GM21528 (cell line): ENCODE results near the gene CALR3.
"Not testable (repeated sequence)": the region's sequence is repeated elsewhere in the genome, so short reads cannot be mapped to it uniquely, and the experiment has no call there.

Experiments used
- ATAC-seq: cut with Tn5 transposase; IDR thresholded peaks from one replicate; pipeline ENCODE4 v1.9.1; 2021; ENCODE audit warnings: mild to moderate bottlenecking, moderate library complexity; ENCODE audit not compliant: unreplicated experiment, low FRiP score

Gene CALR3

GRCh38 chr19:16459680-16460079 is 36.3 kb downstream of the CALR3 start:
- no peak for ATAC-seq

- ATAC-seq: no peak
These were observed 37.3 kb downstream of the CALR3 start for GRCh38 chr19:16458391-16459341.

- ATAC-seq: no peak
These were observed 38.0 kb downstream of the CALR3 start for GRCh38 chr19:16457954-16458331.

- no peak for ATAC-seq
These were observed 38.6 kb downstream of the CALR3 start for GRCh38 chr19:16457195-16457953.

GRCh38 chr19:16456652-16457194 is 39.2 kb downstream of the CALR3 start:
- no peak for ATAC-seq

DNA sequence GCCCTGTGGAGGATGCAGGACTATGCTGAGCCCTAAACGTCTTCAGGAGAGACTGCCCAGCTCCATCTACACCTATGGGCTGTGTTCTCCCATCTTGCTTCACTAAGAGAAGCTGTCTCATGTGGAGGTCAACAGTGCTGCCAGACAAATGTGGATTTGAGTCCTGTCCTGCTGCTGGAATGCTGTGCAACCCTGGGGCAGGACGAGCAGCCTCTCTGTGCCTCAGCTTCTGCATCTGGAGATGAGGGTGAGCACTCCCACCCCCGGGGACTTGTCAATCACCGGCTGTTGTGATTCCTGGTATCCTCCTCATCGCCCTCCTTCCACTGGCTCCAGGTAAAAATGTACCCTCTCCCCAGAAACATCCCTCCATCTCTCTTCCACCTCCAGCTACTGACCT is 40.5 kb downstream of the CALR3 start:
- ATAC-seq: no peak

DNA sequence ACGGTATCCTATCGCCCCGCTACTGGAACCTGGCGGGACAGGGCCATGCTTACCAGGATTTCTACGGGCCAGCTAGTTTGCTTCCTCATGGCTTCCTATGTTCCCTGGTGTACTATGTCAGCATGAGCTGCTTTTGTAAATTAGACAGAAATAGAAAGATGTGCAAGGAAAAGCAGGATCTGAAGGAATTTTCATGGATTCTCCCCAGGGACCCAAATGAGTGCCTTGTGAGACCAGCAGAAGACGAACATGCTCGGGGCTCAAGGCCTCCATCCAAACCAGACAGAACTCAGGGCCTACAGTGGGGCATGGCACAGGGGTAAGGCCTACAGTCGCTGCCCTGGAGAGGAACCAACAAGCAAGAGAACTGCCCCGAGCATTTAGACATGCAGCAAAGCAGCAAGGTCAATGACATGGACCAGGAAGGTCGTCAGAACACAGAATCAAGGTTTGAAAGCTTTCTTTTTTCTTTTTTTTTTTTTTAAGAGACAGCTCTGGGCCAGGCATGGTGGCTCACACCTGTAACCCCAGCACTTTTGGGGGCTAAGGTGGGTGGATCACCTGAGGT is 41.5 kb downstream of the CALR3 start:
- no peak for ATAC-seq

DNA sequence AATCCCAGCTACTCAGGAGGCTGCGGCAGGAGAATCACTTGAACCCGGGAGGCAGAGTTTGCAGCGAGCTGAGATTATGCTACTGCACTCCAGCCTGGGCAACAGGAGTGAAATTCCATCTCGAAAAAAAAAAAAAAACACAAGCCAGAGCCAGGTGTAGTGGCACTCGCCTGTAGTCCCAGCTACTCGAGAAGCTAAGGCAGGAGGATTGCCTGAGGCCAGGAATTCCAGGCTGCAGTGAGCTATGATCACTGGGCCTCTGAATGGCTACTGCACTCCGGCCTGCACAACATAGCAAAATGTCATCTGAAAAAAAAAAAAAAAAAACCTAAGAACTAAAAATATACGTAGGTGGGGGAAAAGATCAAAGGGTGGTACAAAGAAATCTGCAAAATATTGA is 43.6 kb downstream of the CALR3 start:
- no peak for ATAC-seq

DNA sequence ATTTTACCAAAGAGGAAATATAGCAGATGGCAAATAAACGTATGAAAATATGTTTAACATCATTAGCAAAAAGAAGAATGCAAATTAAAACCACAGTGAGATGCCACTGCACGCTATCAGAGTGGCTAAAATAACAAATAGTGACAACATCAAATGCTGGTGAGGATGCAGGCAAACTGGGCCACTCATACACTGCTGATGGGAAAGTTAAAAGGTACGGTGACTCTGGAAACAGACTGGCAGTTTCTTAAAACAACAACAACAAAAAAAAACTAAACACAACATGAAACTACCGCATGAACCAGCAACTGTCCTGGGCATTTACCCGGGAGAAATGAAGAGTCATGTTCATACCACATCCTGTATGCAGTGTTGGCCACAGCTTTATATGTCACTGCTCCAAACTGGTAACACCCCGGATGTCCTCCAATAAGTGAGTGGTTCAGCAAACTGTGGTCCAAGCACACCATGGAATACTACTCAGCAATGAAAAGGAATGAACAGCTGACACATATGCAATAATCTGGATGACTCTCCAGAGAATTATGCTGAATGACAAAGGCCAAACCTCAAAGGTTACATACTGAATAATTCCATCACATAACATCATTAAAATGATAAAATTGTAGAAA is 46.5 kb downstream of the CALR3 start:
- ATAC-seq: peak; percentile 36

- not testable (repeated sequence) for ATAC-seq
These were observed 47.1 kb downstream of the CALR3 start for GRCh38 chr19:16448872-16449271.

- peak; percentile 37 for ATAC-seq
These were observed 49.1 kb downstream of the CALR3 start for GRCh38 chr19:16446724-16447368.

DNA sequence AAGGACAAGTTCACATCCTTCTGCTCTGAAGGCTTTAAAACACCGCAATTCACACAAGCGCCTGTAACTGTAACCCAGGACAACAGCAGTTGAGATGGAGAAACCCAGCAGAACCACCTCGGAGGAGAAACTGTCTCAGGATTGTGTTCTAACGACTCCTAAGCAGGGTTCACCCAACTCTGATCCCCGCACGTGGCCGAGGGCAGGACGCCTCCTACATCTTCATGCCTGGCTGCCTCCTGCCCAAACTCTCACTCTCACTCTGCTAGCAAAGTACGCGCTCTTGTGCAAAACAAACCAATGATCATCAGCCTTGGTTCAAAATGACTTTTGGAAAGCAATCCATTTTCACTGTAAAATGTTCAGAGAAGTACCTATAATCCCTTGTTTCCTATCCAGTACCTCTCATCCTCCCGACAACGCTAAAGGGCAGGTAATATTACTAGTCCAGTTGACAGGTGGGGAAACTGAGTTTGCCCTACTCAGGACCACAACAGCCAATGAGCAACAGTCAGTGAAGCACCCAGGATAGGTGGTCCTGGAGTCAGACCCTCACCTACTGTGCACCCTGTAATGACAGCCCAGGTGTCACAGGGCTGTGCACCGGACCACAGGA is 49.8 kb downstream of the CALR3 start:
- ATAC-seq: peak; percentile 32

DNA sequence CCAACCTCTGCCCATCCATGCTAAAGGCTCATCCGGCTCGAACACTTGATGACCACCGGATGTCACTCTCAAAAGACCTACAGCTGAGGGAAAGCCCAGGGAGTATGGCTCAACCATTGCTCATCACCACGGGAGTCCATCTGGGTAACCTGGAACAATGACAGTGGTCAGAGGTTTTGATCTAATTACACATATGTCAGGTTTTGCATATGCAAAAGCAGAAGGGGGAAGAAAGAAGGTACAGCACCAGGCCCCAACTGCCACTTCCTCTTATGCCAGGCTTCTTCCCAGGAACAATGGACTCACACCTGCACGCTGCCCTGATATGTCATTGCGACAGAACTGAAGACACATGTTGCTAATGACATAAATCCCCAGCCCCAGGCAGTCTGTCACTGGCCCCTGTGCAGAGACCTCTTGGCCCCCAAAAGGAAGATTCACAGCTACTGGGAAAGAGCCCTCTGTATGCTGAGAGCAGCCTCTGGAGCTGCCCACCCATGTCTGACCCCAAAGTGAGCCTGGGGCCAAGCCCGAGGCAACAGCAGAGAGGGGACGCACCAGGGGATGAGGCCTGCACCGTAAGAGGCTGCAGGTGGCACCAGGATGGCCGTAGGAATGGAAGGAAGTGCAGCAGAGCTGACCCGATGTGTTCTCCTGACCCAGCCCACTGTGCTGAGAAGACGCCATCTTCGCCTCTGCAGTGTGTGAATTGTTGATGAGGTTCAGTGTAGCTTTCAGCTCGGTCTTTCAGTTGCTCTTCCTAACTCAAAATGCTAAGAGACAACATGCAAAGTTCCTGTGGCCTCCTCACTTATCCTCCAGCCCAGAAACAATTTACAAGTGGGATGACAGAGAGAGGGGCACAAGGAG is 50.5 kb downstream of the CALR3 start:
- no peak for ATAC-seq

- no peak for ATAC-seq
These were observed 51.7 kb downstream of the CALR3 start for GRCh38 chr19:16444269-16444600.

GRCh38 chr19:16442386-16443276 is 53.3 kb downstream of the CALR3 start:
- ATAC-seq: no peak

DNA sequence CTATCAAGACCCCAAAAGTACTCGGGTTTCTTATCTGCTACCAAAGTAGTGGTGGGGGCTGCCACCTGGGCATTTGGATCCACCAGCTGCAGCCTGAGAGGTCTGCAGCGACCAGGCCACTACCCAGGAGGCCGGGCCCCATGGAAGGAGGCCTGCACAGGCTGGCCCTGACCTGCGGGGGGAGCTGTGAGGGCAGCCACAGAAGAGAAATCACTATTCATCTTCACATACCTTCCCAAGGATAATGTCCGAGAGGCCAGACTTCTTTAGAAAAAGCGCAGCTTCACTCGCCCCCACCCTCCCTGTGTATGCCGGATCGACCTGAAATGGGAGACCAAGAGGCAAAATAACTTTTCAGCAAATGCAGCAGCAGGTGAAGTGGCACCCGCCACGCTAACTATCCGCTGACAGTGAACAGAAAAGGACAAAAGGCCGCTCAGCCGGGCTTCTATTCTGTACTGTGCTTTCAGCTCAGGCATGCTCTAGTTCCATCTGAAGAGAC is 54.3 kb downstream of the CALR3 start:
- ATAC-seq: no peak

GRCh38 chr19:16436780-16437332 is 59.1 kb downstream of the CALR3 start:
- ATAC-seq: no peak
